IMR-90 (cell line): Measurements from ENCODE around the gene NCOA3. TPM values are rescaled to one million over a fixed set of nuclear protein-coding genes. Genes with fewer than 3 reads are reported as not detected.

Source experiments
- ATAC-seq: fragments of 200-7000 bp; cut with Tn5 transposase; 2 replicates; pipeline ENCODE4 v1.9.1; 2020; ENCODE audit warnings: low read depth, mild to moderate bottlenecking, moderate library complexity
- BruUV-seq: library from RNA; stranded (reverse); fragments of 400-500 nt; replicated peaks from 2 replicates; lab custom pipeline; 2021; lab: Mats Ljungman, UMichigan
- CTCF ChIA-PET: fragments of 300-600 bp; formaldehyde crosslinking; extraction: SDS; loops from one replicate; lab custom pipeline; 2021; ENCODE audit warnings: antibody characterized with exemption; lab: Yijun Ruan, JAX
- POLR2A ChIA-PET: fragments of 300-600 bp; sonication (Branson Sonifier 250); formaldehyde crosslinking; loops from one replicate; lab custom pipeline; 2022; ENCODE audit warnings: antibody characterized with exemption; ENCODE audit not compliant: unreplicated experiment; lab: Charles Lee
- DNase-seq: peaks from one replicate; pipeline ENCODE4 v3.0.0; 2013
- H2AFZ ChIP-seq: replicated peaks from 2 replicates; pipeline ENCODE3; 2013; ENCODE audit warnings: low read length, mild to moderate bottlenecking; ENCODE audit not compliant: poor library complexity
- H2AK5ac ChIP-seq: 2 replicates; pipeline ENCODE4 v1.6.1; 2013; ENCODE audit warnings: low read depth, low read length, inconsistent platforms
- H2AK9ac ChIP-seq: replicated peaks from 2 replicates; pipeline ENCODE3; 2013; ENCODE audit warnings: mild to moderate bottlenecking, low read depth, low read length, moderate library complexity; ENCODE audit not compliant: poor library complexity
- H2BK120ac ChIP-seq: 2 replicates; pipeline ENCODE4 v1.6.1; 2013; ENCODE audit warnings: low read depth, low read length, inconsistent platforms
- H2BK15ac ChIP-seq: 3 replicates; pipeline ENCODE4 v1.6.1; 2013; ENCODE audit warnings: low read depth, low read length, inconsistent platforms
- H2BK20ac ChIP-seq: 2 replicates; pipeline ENCODE4 v1.6.1; 2013; ENCODE audit warnings: low read depth, mild to moderate bottlenecking, inconsistent platforms, low read length, moderate library complexity
- H2BK5ac ChIP-seq: 2 replicates; pipeline ENCODE4 v1.6.1; 2013; ENCODE audit warnings: mild to moderate bottlenecking, low read depth, low read length, inconsistent platforms; ENCODE audit not compliant: poor library complexity, severe bottlenecking
- H3K14ac ChIP-seq: replicated peaks from 2 replicates; pipeline ENCODE4 v1.6.1; 2013; ENCODE audit warnings: low read depth, low read length, inconsistent platforms
- H3K18ac ChIP-seq: 2 replicates; pipeline ENCODE4 v1.6.1; 2013; ENCODE audit warnings: low read depth, low read length, control low read depth
- H3K23ac ChIP-seq: 2 replicates; pipeline ENCODE4 v1.6.1; 2013; ENCODE audit warnings: low read depth, low read length, inconsistent platforms
- H3K27ac ChIP-seq: 2 replicates; pipeline ENCODE4 v1.5.1; 2013; ENCODE audit warnings: mild to moderate bottlenecking, control low read depth, low read length; ENCODE audit not compliant: insufficient read depth
- H3K27me3 ChIP-seq: 2 replicates; pipeline ENCODE4 v1.6.1; 2013; ENCODE audit warnings: low read length; ENCODE audit not compliant: control insufficient read depth, insufficient read depth
- H3K36me3 ChIP-seq: 2 replicates; pipeline ENCODE4 v1.6.1; 2013; ENCODE audit warnings: low read length, mixed read lengths; ENCODE audit not compliant: control insufficient read depth, insufficient read depth
- H3K4ac ChIP-seq: 2 replicates; pipeline ENCODE4 v1.6.1; 2013; ENCODE audit warnings: low read depth, low read length, inconsistent platforms
- H3K4me1 ChIP-seq: 2 replicates; pipeline ENCODE4 v1.6.1; 2013; ENCODE audit warnings: low read length, mixed read lengths; ENCODE audit not compliant: control insufficient read depth, insufficient read depth
- H3K4me2 ChIP-seq: 2 replicates; pipeline ENCODE4 v1.6.1; 2013; ENCODE audit warnings: low read depth, mild to moderate bottlenecking, control low read depth, low read length, moderate library complexity
- H3K4me3 ChIP-seq: 2 replicates; pipeline ENCODE4 v1.5.1; 2013; ENCODE audit warnings: low read depth, mild to moderate bottlenecking, control low read depth, low read length, moderate library complexity; ENCODE audit not compliant: insufficient read depth
- H3K56ac ChIP-seq: 2 replicates; pipeline ENCODE4 v1.6.1; 2013; ENCODE audit warnings: low read length, inconsistent platforms; ENCODE audit not compliant: insufficient read depth; ENCODE audit errors: extremely low read depth
- H3K79me1 ChIP-seq, 2 experiments: 2 replicates each; pipeline ENCODE4 v1.6.1; 2013; ENCODE audit warnings: low read length in 2 of 2, inconsistent platforms in 1 of 2, low read depth in 1 of 2
- H3K9ac ChIP-seq: 2 replicates; pipeline ENCODE4 v1.6.1; 2013; ENCODE audit warnings: low read depth, low read length, control low read depth
- H3K9me1 ChIP-seq: 2 replicates; pipeline ENCODE4 v1.6.1; 2013; ENCODE audit warnings: low read length, inconsistent platforms; ENCODE audit not compliant: insufficient read depth
- H3K9me3 ChIP-seq: 2 replicates; pipeline ENCODE4 v1.6.1; 2013; ENCODE audit warnings: low read length; ENCODE audit not compliant: control insufficient read depth, insufficient read depth
- H4K20me1 ChIP-seq: 2 replicates; pipeline ENCODE4 v1.6.1; 2013; ENCODE audit warnings: low read length, inconsistent platforms; ENCODE audit not compliant: insufficient read depth
- H4K5ac ChIP-seq: 2 replicates; pipeline ENCODE4 v1.6.1; 2013; ENCODE audit warnings: mild to moderate bottlenecking, low read depth, low read length, control low read depth
- H4K8ac ChIP-seq, 2 experiments: 2 replicates each; pipeline ENCODE4 v1.6.1; 2013; ENCODE audit warnings: low read depth in 2 of 2, low read length in 2 of 2, control low read depth in 1 of 2, inconsistent platforms in 1 of 2
- H4K91ac ChIP-seq: 2 replicates; pipeline ENCODE4 v1.6.1; 2013; ENCODE audit warnings: low read depth, low read length, inconsistent platforms; ENCODE audit not compliant: insufficient read depth
- BHLHE40 ChIP-seq: fragments of 150-350 bp; IDR thresholded peaks from 2 replicates; pipeline ENCODE4 v1.6.1; 2016; ENCODE audit warnings: mild to moderate bottlenecking, low read depth, low read length
- CEBPB ChIP-seq: IDR thresholded peaks from 2 replicates; pipeline ENCODE4 v1.6.1; 2012; ENCODE audit warnings: low read depth, low read length, improper control_type of control experiment
- CHD1 ChIP-seq: IDR thresholded peaks from 2 replicates; pipeline ENCODE4 v1.6.1; 2012; ENCODE audit warnings: low read depth, low read length, improper control_type of control experiment
- FOS ChIP-seq: fragments of 150-350 bp; IDR thresholded peaks from 2 replicates; pipeline ENCODE4 v1.6.1; 2016; ENCODE audit warnings: low read depth, low read length
- MAFK ChIP-seq: IDR thresholded peaks from 2 replicates; pipeline ENCODE4 v1.6.1; 2012; ENCODE audit warnings: low read depth, low read length, improper control_type of control experiment
- MAZ ChIP-seq: IDR thresholded peaks from 2 replicates; pipeline ENCODE4 v1.6.1; 2012; ENCODE audit warnings: low read depth, mild to moderate bottlenecking, low read length, improper control_type of control experiment, moderate library complexity, borderline replicate concordance
- MXI1 ChIP-seq: IDR thresholded peaks from 2 replicates; pipeline ENCODE4 v1.6.1; 2012; ENCODE audit warnings: low read depth, mild to moderate bottlenecking, low read length, moderate library complexity, borderline replicate concordance
- NFE2L2 ChIP-seq: fragments of 150-350 bp; IDR thresholded peaks from 2 replicates; pipeline ENCODE4 v1.6.1; 2016; ENCODE audit warnings: low read depth, mild to moderate bottlenecking, low read length
- POLR2A ChIP-seq: IDR thresholded peaks from 2 replicates; pipeline ENCODE4 v1.6.1; 2012; ENCODE audit warnings: mild to moderate bottlenecking, low read depth, low read length
- RAD21 ChIP-seq: IDR thresholded peaks from 2 replicates; pipeline ENCODE4 v1.6.1; 2012; ENCODE audit warnings: low read length, improper control_type of control experiment
- RCOR1 ChIP-seq: IDR thresholded peaks from 2 replicates; pipeline ENCODE4 v1.6.1; 2012; ENCODE audit warnings: mild to moderate bottlenecking, low read length, improper control_type of control experiment; ENCODE audit not compliant: insufficient replicate concordance
- RFX5 ChIP-seq: IDR thresholded peaks from 2 replicates; pipeline ENCODE4 v1.8.0; 2012; ENCODE audit warnings: low read depth, mild to moderate bottlenecking, low read length, moderate library complexity
- SMC3 ChIP-seq: fragments of 150-350 bp; IDR thresholded peaks from 2 replicates; pipeline ENCODE4 v1.6.1; 2016; ENCODE audit warnings: low read depth, mild to moderate bottlenecking, antibody characterized with exemption, low read length, moderate library complexity
- dilution Hi-C: fragments of 300-500 bp; cut with HindIII; formaldehyde crosslinking; loops from one replicate; pipeline ENCODE4 v1.14.3; 2018; ENCODE audit warnings: low sequenced_read_pairs; ENCODE audit not compliant: unreplicated experiment
- in situ Hi-C: fragments of 300-500 bp; cut with MboI; formaldehyde crosslinking; loops from 3 replicates; pipeline ENCODE4 v1.14.3; 2019; ENCODE audit warnings: low sequenced_read_pairs, inconsistent platforms, mixed read lengths
- intact Hi-C: fragments of 100-400 bp; cut with micrococcal nuclease; formaldehyde crosslinking; loops from 2 replicates; pipeline ENCODE4 v1.10.0; 2022
- polyA plus RNA-seq, 3 experiments: library from polyadenylated mRNA; depleted of rRNA; stranded (reverse); fragments of >200 nt; gene quantifications; 2 replicates each; pipeline ENCODE4 v1.2.3, GENCODE V29; 2012; ENCODE audit warnings: low replicate concordance in 1 of 3
- total RNA-seq: library from RNA; depleted of rRNA; stranded (reverse); fragments of >200 nt; gene quantifications from 2 replicates; pipeline ENCODE4 v1.2.3, GENCODE V29; 2012
- TF ChIP-seq, protein P1 (sequence below): conservative IDR thresholded peaks from 2 replicates; pipeline ENCODE4 v1.5.1; 2012; ENCODE audit warnings: mild to moderate bottlenecking, low read depth, low read length, improper control_type of control experiment
- TF ChIP-seq, protein P2 (sequence below): fragments of 150-350 bp; IDR thresholded peaks from 2 replicates; pipeline ENCODE4 v1.6.1; 2017; ENCODE audit warnings: mild to moderate bottlenecking, antibody characterized with exemption, low read length, low read depth
- TF ChIP-seq, protein P3 (sequence below): fragments of 150-350 bp; IDR thresholded peaks from 2 replicates; pipeline ENCODE4 v1.6.1; 2016; ENCODE audit warnings: low read depth, mild to moderate bottlenecking, low read length, moderate library complexity, borderline replicate concordance

Gene NCOA3
- total and polyA plus RNA-seq, 2 of the 4 experiments (the other 2 are of a cell fraction) = 8.8 to 29.0 TPM

DNA sequence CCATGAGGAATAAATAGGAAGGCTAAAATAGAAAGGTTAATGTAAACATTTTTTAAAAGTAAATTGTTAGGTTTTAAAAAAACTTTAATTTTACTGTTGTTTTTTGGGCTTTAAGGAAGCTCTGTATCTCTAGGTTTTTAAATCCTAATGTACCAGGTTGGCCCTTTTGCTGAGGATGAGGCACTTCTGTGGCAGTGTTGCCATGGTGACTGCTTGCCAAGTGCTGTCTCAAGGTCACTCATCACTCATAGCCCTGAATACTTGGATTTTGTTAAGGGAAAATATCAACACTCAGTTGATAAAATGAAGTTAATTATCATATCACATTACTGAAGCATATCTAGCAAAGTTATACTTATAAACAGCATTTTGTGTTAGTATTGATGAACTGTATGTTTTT, 50.2 kb downstream of the NCOA3 start:
- ChIA-PET POLR2A (no interaction called here), CTCF (no interaction called here)
- no peak for DNase-seq
- H3K4me2 ChIP-seq = no peak overlapping the region
- H3K18ac ChIP-seq = no peak overlapping the region
- in situ Hi-C loops = no loop called here
- H4K5ac ChIP-seq = no peak overlapping the region
- no peak overlapping the region for H3K9ac ChIP-seq
- no peak overlapping the region for H3K56ac ChIP-seq
- H4K8ac ChIP-seq = no peak overlapping the region
- no peak overlapping the region for H4K91ac ChIP-seq
- ATAC-seq = no peak
- H3K9me3 ChIP-seq = no peaks in the 10 kb centered on the region
- dilution Hi-C loops = no loop called here
- no peak overlapping the region; the same call in 1 of the 2 replicates for H3K14ac ChIP-seq
- peaks cover 3% of the 10 kb centered on the region; the same call in 1 of the 2 replicates for H4K20me1 ChIP-seq
- intact Hi-C loops = no loop called here
- TF ChIP-seq FOS (no peak), POLR2A (no peak), MAZ (no peak), SMC3 (no peak), MAFK (no peak), RFX5 (no peak), BHLHE40 (no peak), NFE2L2 (no peak), RCOR1 (no peak), MXI1 (no peak), RAD21 (no peak), CHD1 (no peak), CEBPB (no peak)
- TF ChIP-seq, protein P1, sequence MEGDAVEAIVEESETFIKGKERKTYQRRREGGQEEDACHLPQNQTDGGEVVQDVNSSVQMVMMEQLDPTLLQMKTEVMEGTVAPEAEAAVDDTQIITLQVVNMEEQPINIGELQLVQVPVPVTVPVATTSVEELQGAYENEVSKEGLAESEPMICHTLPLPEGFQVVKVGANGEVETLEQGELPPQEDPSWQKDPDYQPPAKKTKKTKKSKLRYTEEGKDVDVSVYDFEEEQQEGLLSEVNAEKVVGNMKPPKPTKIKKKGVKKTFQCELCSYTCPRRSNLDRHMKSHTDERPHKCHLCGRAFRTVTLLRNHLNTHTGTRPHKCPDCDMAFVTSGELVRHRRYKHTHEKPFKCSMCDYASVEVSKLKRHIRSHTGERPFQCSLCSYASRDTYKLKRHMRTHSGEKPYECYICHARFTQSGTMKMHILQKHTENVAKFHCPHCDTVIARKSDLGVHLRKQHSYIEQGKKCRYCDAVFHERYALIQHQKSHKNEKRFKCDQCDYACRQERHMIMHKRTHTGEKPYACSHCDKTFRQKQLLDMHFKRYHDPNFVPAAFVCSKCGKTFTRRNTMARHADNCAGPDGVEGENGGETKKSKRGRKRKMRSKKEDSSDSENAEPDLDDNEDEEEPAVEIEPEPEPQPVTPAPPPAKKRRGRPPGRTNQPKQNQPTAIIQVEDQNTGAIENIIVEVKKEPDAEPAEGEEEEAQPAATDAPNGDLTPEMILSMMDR = no peak
- TF ChIP-seq, protein P2, sequence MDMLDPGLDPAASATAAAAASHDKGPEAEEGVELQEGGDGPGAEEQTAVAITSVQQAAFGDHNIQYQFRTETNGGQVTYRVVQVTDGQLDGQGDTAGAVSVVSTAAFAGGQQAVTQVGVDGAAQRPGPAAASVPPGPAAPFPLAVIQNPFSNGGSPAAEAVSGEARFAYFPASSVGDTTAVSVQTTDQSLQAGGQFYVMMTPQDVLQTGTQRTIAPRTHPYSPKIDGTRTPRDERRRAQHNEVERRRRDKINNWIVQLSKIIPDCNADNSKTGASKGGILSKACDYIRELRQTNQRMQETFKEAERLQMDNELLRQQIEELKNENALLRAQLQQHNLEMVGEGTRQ = no peak
- TF ChIP-seq, protein P3, sequence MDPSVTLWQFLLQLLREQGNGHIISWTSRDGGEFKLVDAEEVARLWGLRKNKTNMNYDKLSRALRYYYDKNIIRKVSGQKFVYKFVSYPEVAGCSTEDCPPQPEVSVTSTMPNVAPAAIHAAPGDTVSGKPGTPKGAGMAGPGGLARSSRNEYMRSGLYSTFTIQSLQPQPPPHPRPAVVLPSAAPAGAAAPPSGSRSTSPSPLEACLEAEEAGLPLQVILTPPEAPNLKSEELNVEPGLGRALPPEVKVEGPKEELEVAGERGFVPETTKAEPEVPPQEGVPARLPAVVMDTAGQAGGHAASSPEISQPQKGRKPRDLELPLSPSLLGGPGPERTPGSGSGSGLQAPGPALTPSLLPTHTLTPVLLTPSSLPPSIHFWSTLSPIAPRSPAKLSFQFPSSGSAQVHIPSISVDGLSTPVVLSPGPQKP = no peak
- H3K36me3 ChIP-seq = no peaks in the 10 kb centered on the region
- H2BK15ac ChIP-seq = no peak overlapping the region
- peaks cover 5% of the 10 kb centered on the region; the same call in 1 of the 2 replicates for H3K9me1 ChIP-seq
- peak overlapping the region; percentile 73; the same call in 1 of the 2 replicates for H2AK5ac ChIP-seq
- no peaks in the 10 kb centered on the region for H3K27me3 ChIP-seq
- H3K23ac ChIP-seq = peak overlapping the region; percentile 76; the same call in 1 of the 2 replicates
- H2BK20ac ChIP-seq = no peak overlapping the region
- BruUV-seq = no TSS peak
- peaks cover 22 to 38% of the 10 kb centered on the region in 2 experiments for H3K79me1 ChIP-seq
- no peaks in the 10 kb centered on the region for H3K4me1 ChIP-seq
- H2BK5ac ChIP-seq = no peak overlapping the region
- H2AFZ ChIP-seq = no peak overlapping the region
- no peak overlapping the region for H3K4me3 ChIP-seq
- no peak overlapping the region for H2AK9ac ChIP-seq
- no peak overlapping the region; the same call in 1 of the 2 replicates for H3K4ac ChIP-seq
- H3K27ac ChIP-seq = no peak overlapping the region
- no peak overlapping the region for H2BK120ac ChIP-seq
